ENCODE measurements around the gene FZD8.

Gene FZD8

DNA sequence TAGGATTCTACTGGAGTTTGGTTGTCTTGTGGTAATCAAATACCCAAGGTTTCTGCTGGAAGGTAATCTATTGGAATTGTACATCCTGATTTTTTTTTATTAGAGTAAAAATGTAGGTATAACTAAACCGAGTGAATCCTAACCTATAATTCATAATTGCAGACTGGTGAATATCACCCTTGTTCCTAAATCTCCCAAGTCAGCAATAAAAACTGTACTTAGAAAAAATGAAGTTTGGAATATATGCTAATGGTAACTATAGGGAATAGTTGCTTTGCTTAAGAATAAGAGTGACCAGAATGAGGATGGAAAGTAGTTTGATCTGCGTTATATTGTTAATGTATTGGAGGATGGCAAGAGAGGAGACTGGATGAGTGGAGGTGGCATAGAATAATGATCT is 10.7 kb upstream of the FZD8 start:
- POLR2A ChIA-PET = no interaction called here
- no peaks in the 10 kb centered on the region for H3K9me3 ChIP-seq (ENCODE audit: control insufficient read depth, insufficient read depth, low read depth, low read length)
- TF ChIP-seq, protein P1, sequence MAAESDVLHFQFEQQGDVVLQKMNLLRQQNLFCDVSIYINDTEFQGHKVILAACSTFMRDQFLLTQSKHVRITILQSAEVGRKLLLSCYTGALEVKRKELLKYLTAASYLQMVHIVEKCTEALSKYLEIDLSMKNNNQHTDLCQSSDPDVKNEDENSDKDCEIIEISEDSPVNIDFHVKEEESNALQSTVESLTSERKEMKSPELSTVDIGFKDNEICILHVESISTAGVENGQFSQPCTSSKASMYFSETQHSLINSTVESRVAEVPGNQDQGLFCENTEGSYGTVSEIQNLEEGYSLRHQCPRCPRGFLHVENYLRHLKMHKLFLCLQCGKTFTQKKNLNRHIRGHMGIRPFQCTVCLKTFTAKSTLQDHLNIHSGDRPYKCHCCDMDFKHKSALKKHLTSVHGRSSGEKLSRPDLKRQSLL (tag by site-specific recombination; IDR thresholded peaks at IDR 0.05) = no peak
- TF ChIP-seq SETDB1 (IDR thresholded peaks at IDR 0.05; ENCODE audit: insufficient read length, low read length) (no peak), SCRT2 (tag by site-specific recombination; IDR thresholded peaks at IDR 0.05) (no peak), ZNF394 (tag by site-specific recombination; IDR thresholded peaks at IDR 0.05; ENCODE audit: borderline replicate concordance) (no peak), ZSCAN23 (tag by site-specific recombination; IDR thresholded peaks at IDR 0.05) (no peak), ZNF843 (tag by site-specific recombination; IDR thresholded peaks at IDR 0.05) (no peak), ZNF311 (tag by site-specific recombination; IDR thresholded peaks at IDR 0.05; ENCODE audit: borderline replicate concordance) (no peak), ZFP37 (tag by site-specific recombination; IDR thresholded peaks at IDR 0.05) (no peak), ZNF558 (tag by site-specific recombination; IDR thresholded peaks at IDR 0.05) (no peak), ZBTB1 (tag by site-specific recombination; IDR thresholded peaks at IDR 0.05) (no peak), ZNF521 (tag by site-specific recombination; IDR thresholded peaks at IDR 0.05) (no peak), ZBTB7A (tag by site-specific recombination; IDR thresholded peaks at IDR 0.05; ENCODE audit: low read depth) (no peak), ZNF792 (tag by site-specific recombination; IDR thresholded peaks at IDR 0.05) (no peak)
- TF ChIP-seq, protein P2, sequence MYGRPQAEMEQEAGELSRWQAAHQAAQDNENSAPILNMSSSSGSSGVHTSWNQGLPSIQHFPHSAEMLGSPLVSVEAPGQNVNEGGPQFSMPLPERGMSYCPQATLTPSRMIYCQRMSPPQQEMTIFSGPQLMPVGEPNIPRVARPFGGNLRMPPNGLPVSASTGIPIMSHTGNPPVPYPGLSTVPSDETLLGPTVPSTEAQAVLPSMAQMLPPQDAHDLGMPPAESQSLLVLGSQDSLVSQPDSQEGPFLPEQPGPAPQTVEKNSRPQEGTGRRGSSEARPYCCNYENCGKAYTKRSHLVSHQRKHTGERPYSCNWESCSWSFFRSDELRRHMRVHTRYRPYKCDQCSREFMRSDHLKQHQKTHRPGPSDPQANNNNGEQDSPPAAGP (tag by site-specific recombination; IDR thresholded peaks at IDR 0.05) = no peak
- TF ChIP-seq, protein P3, sequence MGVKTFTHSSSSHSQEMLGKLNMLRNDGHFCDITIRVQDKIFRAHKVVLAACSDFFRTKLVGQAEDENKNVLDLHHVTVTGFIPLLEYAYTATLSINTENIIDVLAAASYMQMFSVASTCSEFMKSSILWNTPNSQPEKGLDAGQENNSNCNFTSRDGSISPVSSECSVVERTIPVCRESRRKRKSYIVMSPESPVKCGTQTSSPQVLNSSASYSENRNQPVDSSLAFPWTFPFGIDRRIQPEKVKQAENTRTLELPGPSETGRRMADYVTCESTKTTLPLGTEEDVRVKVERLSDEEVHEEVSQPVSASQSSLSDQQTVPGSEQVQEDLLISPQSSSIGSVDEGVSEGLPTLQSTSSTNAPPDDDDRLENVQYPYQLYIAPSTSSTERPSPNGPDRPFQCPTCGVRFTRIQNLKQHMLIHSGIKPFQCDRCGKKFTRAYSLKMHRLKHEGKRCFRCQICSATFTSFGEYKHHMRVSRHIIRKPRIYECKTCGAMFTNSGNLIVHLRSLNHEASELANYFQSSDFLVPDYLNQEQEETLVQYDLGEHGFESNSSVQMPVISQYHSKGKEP (tag by site-specific recombination; IDR thresholded peaks at IDR 0.05) = no peak
- no peaks in the 10 kb centered on the region for H3K4me1 ChIP-seq (ENCODE audit: control insufficient read depth, insufficient read depth, low read length)
- CTCF ChIA-PET = no interaction called here
- H3K4me3 ChIP-seq (ENCODE audit: low read depth, low read length) = no peak overlapping the region
- no peaks in the 10 kb centered on the region for H3K36me3 ChIP-seq (ENCODE audit: control insufficient read depth in 2 of 2, insufficient read depth in 1 of 2, low read length in 2 of 2)
- H3K27ac ChIP-seq (ENCODE audit: extremely low read depth, low read depth, low read length) = no peak overlapping the region

DNA sequence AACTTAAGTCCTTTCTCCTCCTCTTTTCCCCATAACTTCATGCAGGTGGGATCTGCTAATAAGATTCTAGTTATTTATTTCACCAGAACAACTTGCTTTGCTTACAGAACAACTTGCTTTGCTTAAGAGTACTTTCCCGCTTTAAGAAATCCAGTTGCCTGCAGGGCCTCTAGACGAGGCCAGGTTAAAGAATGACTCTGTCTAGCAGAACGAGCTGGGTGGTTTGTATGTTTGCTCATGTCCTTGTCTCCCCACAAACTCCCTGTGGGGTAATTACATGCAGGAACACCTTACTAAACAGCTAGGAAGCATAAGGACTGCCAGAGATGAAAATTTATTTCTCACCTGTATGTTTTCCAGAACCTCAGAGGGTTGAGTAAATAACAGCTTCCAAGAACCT is 8.8 kb upstream of the FZD8 start:
- Histone ChIP-seq H3K4me3 (ENCODE audit: low read depth, low read length) (no peak overlapping the region), H3K27ac (ENCODE audit: extremely low read depth, low read depth, low read length) (no peak overlapping the region), H3K9me3 (ENCODE audit: control insufficient read depth, insufficient read depth, low read depth, low read length) (no peaks in the 10 kb centered on the region), H3K36me3 (ENCODE audit: control insufficient read depth in 2 of 2, insufficient read depth in 1 of 2, low read length in 2 of 2) (no peaks in the 10 kb centered on the region), H3K4me1 (ENCODE audit: control insufficient read depth, insufficient read depth, low read length) (no peaks in the 10 kb centered on the region)
- ChIA-PET CTCF (interaction anchor here (0.6 kb wide), 1 partner anchor 597 kb away, joined by 3 read pairs; no protein-coding TSS in a partner anchor), POLR2A (no interaction called here)
- TF ChIP-seq SALL2 (tag by site-specific recombination; IDR thresholded peaks at IDR 0.05; ENCODE audit: borderline replicate concordance) = no peak
- TF ChIP-seq ZNF610 (tag by site-specific recombination; IDR thresholded peaks at IDR 0.05; ENCODE audit: borderline replicate concordance) = no peak
- TF ChIP-seq, protein P4, sequence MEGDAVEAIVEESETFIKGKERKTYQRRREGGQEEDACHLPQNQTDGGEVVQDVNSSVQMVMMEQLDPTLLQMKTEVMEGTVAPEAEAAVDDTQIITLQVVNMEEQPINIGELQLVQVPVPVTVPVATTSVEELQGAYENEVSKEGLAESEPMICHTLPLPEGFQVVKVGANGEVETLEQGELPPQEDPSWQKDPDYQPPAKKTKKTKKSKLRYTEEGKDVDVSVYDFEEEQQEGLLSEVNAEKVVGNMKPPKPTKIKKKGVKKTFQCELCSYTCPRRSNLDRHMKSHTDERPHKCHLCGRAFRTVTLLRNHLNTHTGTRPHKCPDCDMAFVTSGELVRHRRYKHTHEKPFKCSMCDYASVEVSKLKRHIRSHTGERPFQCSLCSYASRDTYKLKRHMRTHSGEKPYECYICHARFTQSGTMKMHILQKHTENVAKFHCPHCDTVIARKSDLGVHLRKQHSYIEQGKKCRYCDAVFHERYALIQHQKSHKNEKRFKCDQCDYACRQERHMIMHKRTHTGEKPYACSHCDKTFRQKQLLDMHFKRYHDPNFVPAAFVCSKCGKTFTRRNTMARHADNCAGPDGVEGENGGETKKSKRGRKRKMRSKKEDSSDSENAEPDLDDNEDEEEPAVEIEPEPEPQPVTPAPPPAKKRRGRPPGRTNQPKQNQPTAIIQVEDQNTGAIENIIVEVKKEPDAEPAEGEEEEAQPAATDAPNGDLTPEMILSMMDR (tag by site-specific recombination; IDR thresholded peaks at IDR 0.05) = no peak
- TF ChIP-seq ZSCAN30 (tag by site-specific recombination; IDR thresholded peaks at IDR 0.05) = no peak
